DMS 273 (cell line): ENCODE results near the gene USP26.
"Not testable (repeated sequence)": the region's sequence is repeated elsewhere in the genome, so short reads cannot be mapped to it uniquely, and the experiment has no call there.

Source experiments
- DNase-seq: peaks from one replicate; lab custom pipeline; 2025; ENCODE audit not compliant: unreplicated experiment; lab: John Stamatoyannopoulos, UW

USP26 gene, protein sequence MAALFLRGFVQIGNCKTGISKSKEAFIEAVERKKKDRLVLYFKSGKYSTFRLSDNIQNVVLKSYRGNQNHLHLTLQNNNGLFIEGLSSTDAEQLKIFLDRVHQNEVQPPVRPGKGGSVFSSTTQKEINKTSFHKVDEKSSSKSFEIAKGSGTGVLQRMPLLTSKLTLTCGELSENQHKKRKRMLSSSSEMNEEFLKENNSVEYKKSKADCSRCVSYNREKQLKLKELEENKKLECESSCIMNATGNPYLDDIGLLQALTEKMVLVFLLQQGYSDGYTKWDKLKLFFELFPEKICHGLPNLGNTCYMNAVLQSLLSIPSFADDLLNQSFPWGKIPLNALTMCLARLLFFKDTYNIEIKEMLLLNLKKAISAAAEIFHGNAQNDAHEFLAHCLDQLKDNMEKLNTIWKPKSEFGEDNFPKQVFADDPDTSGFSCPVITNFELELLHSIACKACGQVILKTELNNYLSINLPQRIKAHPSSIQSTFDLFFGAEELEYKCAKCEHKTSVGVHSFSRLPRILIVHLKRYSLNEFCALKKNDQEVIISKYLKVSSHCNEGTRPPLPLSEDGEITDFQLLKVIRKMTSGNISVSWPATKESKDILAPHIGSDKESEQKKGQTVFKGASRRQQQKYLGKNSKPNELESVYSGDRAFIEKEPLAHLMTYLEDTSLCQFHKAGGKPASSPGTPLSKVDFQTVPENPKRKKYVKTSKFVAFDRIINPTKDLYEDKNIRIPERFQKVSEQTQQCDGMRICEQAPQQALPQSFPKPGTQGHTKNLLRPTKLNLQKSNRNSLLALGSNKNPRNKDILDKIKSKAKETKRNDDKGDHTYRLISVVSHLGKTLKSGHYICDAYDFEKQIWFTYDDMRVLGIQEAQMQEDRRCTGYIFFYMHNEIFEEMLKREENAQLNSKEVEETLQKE

GRCh38 chrX:133097031-133097430, at the start of gene USP26:
Gene USP26 (minus strand): TSS chrX:133097109. CDS start chrX:133028220, 68,889 bp downstream.
- no peak for DNase-seq

DNA sequence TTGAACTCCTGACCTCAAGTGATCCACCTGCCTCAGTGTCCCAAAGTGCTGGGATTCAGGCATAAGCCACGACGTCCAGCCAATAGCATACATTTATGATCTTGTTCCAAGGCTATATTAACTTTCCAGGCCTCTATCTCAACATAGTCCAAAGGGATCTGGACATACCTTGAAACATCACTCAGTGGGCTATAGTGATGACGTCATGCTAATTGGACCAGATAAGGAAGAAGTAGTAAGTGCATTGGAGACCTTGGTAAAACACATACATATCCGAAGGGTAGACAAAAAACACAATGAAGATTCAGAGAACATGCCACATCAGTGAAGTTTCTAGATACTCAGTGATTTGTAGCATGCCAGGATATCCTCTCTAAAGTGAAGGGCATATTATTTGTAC, 37.4 kb upstream of the USP26 start:
- DNase-seq: no peak

DNA sequence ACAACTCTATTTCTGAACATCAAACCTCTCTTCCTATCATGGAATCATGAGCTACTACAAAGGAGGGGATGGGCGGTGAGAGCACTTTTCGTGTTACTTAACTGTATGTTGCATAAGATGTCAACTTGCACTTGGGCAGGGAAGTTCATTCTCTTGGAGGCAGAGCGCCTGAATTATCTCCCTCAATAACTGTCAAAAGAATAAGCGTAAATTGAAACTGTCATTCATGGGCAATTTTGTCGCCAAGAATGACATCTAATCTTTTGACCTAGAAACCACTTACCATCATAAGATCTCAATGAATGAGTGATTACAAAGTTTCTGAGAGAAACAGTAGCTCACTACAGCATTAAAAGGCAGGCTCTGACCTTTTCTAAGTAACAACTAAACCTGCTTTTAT, 23.5 kb upstream of the USP26 start:
- DNase-seq: no peak

DNA sequence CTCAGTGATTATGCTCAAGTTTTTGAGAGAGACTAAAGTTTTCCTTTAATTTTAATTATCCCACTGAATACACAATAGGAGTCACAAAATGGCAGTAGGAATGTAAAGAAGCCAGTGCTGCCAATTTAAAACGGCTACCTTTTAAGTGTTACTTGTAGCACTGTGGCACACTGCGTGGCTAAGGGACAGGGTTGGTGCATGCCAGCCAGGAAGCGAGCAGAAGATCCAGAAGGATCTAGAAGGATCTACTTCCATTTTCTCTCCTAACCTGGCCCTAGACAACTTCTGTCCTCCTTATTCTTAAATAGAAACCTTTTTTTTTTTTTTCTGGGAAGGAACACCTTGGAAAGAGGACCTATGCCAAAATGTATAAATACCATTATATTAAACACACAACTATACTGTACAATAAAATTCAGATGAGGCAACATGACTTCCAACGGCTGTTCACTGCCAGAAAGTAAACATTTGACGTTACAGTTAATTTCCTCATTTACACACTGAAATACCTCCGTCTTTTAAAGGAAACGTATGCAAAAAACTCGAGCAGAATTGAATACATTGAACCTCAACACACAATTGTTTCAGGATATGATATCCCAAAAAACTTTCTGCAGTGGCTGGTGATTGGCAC, 2.7 kb downstream of the USP26 start:
- DNase-seq: no peak

DNA sequence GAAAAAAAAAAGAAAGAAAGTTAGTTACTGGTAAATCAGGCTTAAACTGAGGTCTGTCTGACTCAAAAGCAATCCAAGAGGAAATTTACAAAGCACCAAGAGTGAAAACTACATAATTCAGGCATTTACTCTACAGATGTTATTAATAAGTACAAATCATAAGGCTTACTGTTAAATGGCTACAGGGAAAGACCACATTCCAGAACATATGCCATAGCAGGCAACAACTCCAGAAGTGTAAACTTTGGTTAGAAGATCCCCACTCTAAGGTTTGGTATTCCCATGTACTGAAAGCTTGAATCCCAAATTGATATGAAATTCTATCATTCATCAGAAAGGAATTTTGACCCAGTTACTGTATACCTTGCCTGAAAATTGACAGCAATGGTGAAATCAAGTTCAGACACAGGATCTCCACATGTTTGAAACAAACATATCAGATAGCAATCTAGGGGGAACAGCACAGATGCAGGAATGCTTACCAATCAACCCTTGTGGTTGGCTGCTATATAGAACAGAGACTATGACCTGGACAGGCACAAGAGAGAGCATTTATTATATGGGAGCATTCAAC, 6.6 kb downstream of the USP26 start:
- DNase-seq: no peak

DNA sequence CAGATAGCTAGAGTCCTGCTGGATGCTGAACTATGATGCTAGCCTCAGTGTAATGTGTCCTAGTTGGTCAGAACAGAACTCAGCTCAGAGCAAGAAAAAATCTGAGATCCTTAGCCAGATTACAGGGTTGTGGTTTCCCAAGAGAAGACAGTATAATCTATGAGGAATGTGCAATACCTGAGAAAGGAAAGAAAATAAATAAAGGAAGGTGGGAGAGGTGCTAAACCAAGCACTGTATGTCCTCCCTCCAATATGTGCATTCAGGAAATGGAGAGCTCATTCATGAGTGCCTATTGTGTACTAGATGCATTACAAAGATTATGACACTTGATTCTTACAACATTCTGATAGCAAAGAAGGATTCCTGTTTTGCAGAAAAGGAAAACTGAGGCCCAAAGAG, 7.5 kb downstream of the USP26 start:
- no peak for DNase-seq

DNA sequence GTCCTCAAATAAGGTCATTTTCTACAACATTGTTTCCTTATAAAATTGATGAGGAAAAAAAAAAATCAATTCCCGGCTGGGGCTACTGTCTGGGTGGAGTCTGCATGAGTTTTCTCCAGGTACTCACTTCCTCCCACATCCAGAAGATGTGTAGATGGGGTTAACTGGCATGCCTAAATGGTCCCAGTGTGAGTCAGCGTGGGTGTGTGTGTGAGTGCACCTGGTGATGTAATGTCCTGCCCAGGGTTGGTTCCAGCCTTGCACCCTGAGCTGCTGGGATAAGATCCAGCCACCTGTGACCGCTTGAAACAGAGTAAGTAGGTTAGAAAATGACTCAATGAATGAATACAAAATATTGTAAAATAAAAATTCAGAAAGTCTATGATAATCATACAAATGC, 11.1 kb downstream of the USP26 start:
- no peak for DNase-seq

GRCh38 chrX:133085056-133085455, 11.9 kb downstream of the USP26 start:
- not testable (repeated sequence) for DNase-seq

DNA sequence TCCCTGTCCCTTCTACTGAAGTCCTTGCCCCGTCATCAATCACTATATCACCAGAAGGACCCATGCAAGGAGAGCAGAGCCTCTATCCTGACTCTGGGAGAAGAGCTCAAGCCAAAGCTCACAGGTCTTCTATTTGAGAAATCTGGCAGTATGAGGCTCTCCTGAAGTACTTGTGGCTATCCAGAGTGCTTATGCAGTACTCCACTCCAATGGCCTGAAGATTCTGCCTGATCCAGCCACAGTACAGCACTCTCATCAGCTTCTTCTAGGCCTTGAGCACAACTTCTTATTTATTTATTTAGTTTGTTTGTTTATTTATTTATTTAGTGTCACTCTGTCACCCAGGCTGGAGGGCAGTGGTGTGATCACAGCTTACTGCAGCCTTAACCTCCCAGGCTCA, 13.0 kb downstream of the USP26 start:
- no peak for DNase-seq

GRCh38 chrX:133081990-133082389, 14.9 kb downstream of the USP26 start:
- DNase-seq: no peak

DNA sequence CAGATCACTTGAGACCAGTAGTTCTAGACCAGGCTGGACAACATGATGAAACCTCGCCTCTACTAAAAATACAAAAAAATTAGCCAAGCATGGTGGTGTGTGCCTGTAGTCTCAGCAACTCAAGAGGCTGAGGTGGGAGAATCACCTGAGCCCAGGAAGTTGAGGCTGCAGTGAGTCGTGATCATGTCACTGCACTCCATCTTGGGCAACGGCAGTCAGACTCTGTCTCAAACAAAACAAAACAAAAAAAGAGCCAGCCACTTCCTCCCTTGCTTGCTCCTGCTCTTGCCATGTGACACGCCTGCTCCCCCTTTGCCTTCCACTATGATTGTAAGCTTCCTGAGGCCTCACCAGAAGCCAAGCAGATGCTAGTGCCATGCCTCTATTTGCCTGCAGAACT, 19.1 kb downstream of the USP26 start:
- not testable (repeated sequence) for DNase-seq

DNA sequence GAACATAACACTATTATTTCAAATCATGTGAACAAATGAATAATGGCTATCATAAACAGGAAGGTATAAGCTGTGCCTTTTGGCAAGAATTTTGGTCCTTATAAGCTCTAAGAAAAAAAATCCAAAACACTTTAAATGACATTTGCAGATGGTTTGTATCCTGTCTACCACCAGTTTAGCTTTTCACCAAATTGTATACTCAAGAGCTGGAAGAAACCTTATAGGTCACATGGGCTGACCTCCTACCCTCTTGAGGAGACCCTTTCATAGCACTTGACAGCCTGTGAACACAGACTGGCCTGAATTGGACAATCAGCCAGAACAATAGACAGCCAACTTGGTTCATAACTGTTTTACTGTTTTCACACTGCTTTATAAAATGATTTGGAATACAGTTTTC, 24.3 kb downstream of the USP26 start:
- no peak for DNase-seq

DNA sequence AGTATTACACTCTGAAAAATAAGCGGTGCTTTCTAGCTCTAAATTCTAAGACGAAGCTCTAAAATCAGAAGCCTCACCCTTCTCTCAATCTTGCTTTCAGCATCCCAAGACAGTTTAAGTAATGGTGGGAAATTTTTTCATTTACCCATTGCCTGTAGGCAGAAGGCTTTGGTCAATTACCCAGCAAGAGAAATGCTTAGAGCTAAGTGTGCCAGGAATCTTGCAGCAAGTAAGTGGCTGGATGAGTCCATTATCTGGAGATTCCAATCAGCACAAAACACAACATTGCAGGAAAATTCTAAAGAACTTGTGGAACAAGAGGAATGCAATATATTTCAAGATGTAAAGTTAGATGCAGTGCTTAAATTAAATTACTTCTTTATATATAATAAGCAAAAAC, 28.4 kb downstream of the USP26 start:
- no peak for DNase-seq

DNA sequence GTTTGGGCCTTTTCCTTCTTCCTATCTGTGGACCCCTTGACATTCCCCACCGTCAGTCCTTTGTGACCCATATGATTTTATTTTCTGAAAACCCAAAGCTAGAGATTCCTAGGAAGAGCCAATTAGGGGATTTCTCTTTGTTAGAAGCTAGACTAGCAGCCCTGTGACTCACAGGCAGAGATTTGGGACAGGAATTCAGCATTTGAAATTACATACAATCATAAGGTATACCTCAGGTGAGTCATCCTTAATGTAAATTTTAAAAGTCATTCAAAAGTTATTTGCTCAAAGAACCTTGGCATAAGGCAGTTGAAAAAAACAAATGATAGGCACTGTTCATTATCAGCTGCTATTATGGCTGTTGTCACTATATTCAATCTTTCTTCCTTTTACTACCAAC, 40.6 kb downstream of the USP26 start:
- no peak for DNase-seq

DNA sequence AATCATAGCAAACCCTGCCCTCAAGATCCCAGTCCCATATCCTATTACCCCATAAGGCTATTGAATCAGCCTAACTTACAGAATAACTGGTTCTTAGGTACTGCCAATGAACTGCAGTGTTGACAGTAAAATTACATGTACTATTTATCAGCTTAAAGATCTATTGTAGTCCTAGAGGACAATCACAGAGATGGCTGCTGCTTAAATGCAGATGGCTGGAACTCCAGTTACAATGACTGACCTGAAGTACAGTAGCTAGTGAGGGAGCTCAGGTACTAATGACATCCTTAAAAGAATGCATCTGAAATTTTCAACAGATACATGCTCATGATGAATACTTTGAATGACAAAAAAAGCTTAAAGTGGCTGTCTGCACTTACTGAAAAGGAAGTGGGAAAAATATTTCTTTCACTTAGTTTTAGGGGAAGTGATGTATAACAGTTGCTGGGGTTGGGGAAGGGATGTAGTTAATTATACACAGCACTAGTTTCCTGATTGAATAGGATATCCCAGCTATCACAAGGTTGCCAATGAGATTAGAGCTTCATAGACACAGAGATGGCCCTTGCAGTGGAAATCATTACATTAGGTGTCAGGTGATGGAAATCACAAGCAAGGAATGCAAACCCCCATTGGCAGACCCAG, 42.0 kb downstream of the USP26 start:
- no peak for DNase-seq

DNA sequence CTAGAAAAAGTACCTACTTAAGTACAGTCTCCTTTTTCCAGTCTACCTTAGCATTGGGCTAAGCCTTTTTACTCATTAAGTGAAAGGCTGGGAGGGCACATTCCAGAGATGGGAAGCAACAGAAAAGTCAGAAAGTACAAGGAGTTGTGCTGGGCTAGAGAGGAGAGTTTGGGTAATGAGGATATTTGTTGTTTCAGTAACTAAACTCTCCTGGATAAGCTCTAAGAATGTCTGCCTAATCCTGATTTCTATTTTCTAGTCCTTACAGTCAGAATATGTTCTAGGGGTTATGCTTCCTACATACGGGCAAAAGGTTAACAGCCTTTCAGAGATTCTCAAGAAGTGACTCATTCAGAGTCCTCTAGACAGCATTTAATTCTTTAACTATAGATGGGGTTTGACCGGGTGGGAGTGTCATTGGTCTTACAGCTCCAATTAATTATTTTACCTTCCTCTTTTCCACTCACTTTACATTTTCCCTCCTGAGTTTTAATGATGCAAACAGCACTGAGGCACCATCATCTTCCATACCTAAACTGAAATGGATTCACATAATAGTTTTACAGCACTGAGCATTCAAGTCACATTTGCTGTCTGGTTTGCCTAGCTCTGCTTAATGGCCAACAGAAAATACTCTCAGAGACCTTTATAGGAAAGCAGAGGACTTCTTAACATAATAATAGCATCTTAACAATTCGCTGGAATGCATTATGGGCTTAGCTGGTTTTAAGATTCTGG, 42.9 kb downstream of the USP26 start:
- no peak for DNase-seq

GRCh38 chrX:133048751-133049150, 48.2 kb downstream of the USP26 start:
- DNase-seq: no peak

DNA sequence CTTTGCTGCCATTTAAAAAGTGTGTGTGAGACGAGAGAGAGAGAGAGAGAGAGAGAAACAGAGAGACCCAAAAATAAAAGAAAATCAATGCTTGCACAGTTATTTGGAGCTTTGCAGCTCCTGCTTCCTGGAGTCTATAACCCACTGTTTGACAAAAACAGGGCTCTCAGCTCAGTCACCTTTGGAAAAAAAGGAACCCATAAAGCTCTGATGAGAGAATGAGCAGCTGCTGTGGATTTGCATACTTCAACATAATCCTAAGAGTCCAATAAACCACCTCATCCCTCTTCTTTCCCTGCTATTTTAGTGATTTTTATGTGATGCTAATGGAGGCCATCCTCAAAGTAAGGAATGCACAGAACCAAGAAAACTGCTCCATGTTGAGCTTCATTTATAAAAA, 50.3 kb downstream of the USP26 start:
- no peak for DNase-seq

DNA sequence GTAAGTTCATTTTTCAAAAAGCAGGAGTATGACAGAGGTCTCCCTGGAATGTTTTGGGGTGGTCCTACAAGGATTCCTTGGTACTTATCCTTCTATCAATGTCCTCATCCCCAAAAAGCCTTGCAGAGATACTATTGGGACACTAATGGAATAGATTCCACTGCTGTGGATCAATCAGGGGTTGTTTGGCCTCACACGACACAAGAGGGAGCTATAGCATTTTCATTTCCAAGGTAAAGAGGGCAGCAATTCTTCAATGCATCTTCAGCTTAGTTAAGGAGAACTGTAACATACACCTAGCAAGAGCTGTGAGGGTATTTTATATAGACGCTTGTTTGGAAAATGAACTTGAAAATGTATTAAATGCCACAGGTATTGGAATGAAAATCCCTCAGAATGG, 50.9 kb downstream of the USP26 start:
- peak; percentile 35 for DNase-seq

GRCh38 chrX:133044145-133044786, 52.6 kb downstream of the USP26 start:
- not testable (repeated sequence) for DNase-seq
